ENCODE measurements around the gene MYOG. TPM values are rescaled to one million over a fixed set of nuclear protein-coding genes. Genes with fewer than 3 reads are reported as not detected.
A peak's percentile ranks its signal among the peaks of the same experiment; 100 is the strongest.

The MYOG gene
- total and polyA plus RNA-seq, 12 donors = 0.06 TPM; not detected in 11

- intact Hi-C loops (cut with DNase I) = no loop called here
- Histone ChIP-seq H3K9me3 (no peaks in the 10 kb centered on the region), H3K4me1 (peaks cover 0 to 54% (median 25%) of the 10 kb centered on the region in 9 donors), H3K36me3 (peaks cover 0 to 9% (median 0%) of the 10 kb centered on the region in 9 donors), H3K27ac (no peak overlapping the region), H3K4me3 (peak overlapping the region; percentile 10 to 53 (median 42)), H3K27me3 (peaks cover 0 to 39% (median 15%) of the 10 kb centered on the region in 7 donors)
- ATAC-seq (peak in 5 of 8 donors; percentile 7 to 40 (median 21)), DNase-seq (no peak)
- WGBS, 2 donors = 38 to 49% methylated on average over 55 to 56 of the region's 56 CpGs
- TF ChIP-seq, protein P1, sequence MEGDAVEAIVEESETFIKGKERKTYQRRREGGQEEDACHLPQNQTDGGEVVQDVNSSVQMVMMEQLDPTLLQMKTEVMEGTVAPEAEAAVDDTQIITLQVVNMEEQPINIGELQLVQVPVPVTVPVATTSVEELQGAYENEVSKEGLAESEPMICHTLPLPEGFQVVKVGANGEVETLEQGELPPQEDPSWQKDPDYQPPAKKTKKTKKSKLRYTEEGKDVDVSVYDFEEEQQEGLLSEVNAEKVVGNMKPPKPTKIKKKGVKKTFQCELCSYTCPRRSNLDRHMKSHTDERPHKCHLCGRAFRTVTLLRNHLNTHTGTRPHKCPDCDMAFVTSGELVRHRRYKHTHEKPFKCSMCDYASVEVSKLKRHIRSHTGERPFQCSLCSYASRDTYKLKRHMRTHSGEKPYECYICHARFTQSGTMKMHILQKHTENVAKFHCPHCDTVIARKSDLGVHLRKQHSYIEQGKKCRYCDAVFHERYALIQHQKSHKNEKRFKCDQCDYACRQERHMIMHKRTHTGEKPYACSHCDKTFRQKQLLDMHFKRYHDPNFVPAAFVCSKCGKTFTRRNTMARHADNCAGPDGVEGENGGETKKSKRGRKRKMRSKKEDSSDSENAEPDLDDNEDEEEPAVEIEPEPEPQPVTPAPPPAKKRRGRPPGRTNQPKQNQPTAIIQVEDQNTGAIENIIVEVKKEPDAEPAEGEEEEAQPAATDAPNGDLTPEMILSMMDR (IDR thresholded peaks at IDR 0.05) = no peak
Measured at GRCh38 chr1:203075236-203076030, 10.4 kb downstream of the MYOG start.

- DNase-seq (no peak), ATAC-seq (no peak)
- no peak overlapping the region for H3K4me3 ChIP-seq
- H3K27ac ChIP-seq = no peak overlapping the region
- peaks cover 4 to 62% (median 29%) of the 10 kb centered on the region in 9 donors for H3K4me1 ChIP-seq
- TF ChIP-seq, protein P1 (IDR thresholded peaks at IDR 0.05) = no peak
- intact Hi-C loops (cut with DNase I) = no loop called here
- H3K27me3 ChIP-seq = peaks cover 0 to 39% (median 15%) of the 10 kb centered on the region in 7 donors
- no peaks in the 10 kb centered on the region for H3K9me3 ChIP-seq
- H3K36me3 ChIP-seq = peaks cover 0 to 9% (median 0%) of the 10 kb centered on the region in 9 donors
Measured at GRCh38 chr1:203074610-203075009, 11.2 kb downstream of the MYOG start.

DNA sequence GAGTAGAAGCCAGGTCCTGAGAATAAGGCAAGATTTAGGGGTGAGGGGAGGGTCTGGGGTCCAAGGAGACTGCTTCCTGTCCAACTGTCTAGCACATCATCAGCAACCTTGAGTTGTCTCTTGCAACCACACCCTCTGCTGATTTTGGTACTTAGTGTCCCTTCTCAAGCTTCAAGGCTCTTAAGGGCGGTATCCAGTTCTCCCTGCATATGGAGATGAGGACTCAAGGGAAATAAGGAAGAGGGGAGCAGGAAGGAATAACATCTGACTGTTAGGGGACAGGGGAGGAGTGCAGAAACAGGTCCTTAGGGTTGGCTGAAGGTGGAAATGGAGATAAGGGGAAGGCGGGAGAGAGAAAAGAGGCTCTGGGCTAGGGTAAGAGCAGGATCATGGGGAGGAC is 12.3 kb downstream of the MYOG start:
- H3K27ac ChIP-seq = no peak overlapping the region
- peaks cover 12 to 74% (median 37%) of the 10 kb centered on the region in 9 donors for H3K4me1 ChIP-seq
- no peak overlapping the region for H3K4me3 ChIP-seq
- DNase-seq (no peak), ATAC-seq (no peak)
- peaks cover 0 to 39% (median 15%) of the 10 kb centered on the region in 7 donors for H3K27me3 ChIP-seq
- H3K36me3 ChIP-seq = peaks cover 0 to 9% (median 0%) of the 10 kb centered on the region in 9 donors
- WGBS, 2 donors = 93 to 94% methylated on average over 2 of the region's 2 CpGs
- TF ChIP-seq, protein P1 (IDR thresholded peaks at IDR 0.05) = no peak
- intact Hi-C loops (cut with DNase I) = no loop called here
- no peaks in the 10 kb centered on the region for H3K9me3 ChIP-seq

DNA sequence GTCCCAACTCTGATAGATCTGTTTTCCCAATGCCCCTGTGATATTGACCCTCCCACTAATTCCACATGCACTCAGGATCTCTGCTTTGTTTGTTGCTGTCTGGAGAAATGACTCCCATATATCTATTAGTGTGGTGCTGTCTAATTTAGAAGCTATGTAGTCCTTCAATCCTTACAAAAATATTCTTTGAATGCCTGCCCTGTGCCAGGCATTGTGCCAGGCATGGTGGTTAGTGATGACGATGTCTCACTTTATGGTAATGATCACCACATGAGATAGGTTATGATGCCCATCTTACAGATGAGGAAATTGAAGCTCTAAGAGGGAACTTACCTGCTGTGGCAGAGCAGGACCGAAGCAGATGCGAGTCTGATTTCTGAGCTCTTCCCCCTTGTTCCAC is 12.9 kb downstream of the MYOG start:
- Histone ChIP-seq H3K27ac (no peak overlapping the region), H3K36me3 (peaks cover 0 to 9% (median 0%) of the 10 kb centered on the region in 9 donors), H3K9me3 (no peaks in the 10 kb centered on the region), H3K27me3 (peaks cover 0 to 39% (median 15%) of the 10 kb centered on the region in 7 donors), H3K4me3 (no peak overlapping the region), H3K4me1 (peaks cover 18 to 79% (median 42%) of the 10 kb centered on the region in 9 donors)
- DNase-seq (no peak), ATAC-seq (peak in 1 of 8 donors; percentile 13)
- intact Hi-C loops (cut with DNase I) = no loop called here
- WGBS, 2 donors = 81 to 82% methylated on average over 3 of the region's 3 CpGs
- TF ChIP-seq, protein P1 (IDR thresholded peaks at IDR 0.05) = no peak
